HG02798 (cell line): ENCODE results near the gene ETF1.
"Not testable (repeated sequence)": the region's sequence is repeated elsewhere in the genome, so short reads cannot be mapped to it uniquely, and the experiment has no call there.

ENCODE experiments used
- ATAC-seq: cut with Tn5 transposase; IDR thresholded peaks from one replicate; pipeline ENCODE4 v1.9.1; 2021; ENCODE audit warnings: mild to moderate bottlenecking; ENCODE audit not compliant: unreplicated experiment, poor library complexity

Gene ETF1

DNA sequence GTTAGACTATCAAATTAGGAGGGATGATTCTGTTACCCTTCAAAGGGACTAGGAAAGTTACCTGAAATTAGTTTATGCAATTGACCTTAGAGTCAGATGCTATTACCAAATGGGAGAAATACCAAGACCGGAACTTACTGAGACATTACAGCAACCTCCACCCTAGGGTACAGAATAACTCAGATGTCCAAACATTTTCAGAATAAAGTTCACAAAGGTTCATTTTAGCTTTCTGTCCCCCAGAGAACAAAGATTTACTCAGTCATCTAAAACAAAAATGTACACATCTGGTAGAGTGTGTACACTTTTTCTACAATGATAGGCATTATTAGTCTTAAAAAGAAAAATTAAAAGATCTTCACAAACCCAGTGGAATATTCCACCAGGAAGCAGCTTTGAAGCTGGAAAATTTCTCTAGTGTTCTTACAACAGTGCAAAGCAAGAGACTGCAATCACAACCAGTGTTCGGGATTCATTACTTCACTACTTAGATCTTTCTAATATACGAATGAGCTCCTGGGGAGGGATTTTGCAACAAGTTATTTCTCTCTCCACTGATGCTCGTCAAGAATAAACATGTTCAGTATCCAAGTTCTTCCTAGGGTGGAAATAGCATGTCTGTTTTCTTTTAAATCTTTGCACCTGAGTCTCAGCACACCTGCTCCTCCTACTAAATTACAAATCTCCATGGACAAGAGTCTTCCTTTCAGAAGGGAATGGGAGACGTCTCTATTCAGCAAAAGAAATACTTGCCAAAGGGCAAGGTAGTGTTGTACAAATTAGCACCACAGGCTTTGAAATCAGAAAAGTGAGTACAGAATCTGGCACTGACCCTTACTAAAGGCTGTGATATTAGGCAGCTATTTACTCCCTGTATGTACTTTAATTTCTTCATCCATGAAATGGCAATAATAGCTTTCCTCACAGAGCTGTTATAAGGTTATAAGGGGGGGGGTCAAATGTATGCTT lies 8.8 kb downstream of the ETF1 start:
- ATAC-seq: no peak

DNA sequence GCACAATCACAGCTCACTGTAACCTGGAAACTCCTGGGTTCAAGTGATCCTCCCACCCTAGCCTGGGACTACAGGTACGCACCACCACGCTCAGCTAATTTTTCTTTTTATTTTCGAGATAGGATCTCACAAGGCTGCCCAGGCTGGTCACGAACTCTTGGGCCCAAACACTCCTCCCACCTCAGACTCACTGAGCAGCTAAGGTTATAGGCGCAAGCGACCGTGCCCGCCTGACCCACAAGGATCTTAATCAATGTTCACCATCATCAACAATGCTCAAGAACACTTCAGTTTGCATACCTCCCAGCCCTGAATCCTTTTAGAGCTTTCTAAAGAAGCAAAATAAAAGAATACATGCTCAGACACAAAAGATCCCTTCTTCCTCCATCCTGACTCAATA lies 13.2 kb downstream of the ETF1 start:
- no peak for ATAC-seq

DNA sequence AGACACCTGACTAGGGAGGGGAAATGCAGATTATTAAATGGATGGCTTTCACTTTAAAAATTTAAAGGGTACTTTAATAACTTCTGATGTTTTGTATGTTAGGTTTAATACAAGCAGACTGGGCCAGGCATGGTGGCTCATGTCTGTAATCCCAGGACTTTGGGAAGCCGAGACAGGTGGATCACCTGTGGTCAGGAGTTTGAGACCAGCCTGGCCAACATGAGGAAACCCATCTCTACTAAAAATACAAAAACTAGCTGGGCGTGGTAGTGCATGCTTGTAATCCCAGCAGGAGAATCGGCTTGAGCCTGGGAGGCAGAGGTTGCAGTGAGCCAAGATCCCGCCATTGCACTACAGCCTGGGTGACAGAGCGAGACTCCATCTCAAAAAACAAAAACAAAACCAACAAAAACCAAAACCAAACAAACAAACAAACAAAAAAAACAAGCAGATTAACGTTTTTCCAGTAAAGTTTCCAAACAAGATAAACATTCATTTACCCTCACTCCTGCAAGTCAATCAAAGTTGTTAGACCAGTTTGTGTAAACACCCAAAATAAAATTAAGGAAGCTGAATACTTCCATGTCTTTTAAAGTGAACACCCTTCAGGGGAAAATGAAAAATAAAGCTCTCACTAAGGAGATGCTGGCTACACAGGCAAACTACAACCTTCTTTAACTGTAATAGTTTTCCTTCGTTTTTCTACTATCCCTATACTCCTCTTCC lies 14.1 kb downstream of the ETF1 start:
- ATAC-seq: no peak

DNA sequence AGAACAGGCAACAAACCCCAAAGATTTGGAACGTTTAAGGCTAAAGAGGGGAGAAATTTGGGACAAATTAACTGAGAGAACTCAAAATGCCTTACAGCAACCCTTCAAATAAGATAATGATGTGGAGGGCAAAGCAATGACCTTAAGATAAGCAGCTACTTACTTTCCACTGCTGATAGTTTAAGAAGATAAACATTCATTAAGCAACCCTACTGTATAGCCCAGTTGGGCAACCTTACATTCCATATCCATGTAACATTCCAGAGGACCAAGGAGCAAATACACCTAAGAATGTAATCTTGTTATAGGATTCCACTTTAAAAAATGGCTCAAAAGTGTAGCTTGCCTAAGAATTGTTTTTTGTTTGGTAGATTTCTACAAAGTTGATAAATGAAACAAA lies 14.8 kb downstream of the ETF1 start:
- no peak for ATAC-seq

DNA sequence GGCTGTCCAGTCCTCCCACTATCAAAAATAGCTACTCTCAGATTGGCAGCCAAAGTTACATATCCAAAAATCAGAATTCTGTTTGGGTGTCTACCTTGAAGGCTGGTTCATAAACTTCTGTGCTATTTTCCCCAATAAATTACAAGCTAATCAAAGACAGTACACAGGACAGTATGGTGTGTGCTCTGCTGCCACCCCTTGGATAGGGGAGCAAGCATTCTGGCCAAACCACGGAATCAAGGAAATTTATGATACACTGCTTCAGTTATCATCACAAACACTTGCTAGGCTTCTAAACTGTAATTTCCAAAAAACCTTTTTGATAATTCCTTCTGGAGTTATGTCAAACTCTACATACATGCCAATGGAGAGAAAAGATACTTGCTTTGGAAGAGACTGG lies 15.9 kb downstream of the ETF1 start:
- ATAC-seq: no peak

DNA sequence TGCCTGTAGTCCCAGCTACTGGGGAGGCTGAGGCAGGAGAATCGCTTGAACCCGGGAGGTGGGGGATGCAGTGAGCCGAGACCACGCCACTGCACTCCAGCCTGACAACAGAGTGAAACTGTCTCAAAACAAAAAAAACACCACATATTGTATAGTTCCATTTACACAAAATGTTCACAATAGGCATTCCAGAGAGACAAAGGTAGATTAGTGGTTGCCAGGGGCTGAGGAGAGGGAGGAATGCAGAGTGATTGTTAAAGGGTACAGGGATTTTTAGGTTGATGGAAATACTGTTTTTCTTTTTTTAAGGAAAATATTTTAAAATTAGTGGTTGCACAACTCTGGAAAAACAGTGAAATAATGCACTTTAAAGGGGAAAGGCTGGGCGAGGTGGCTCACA lies 19.6 kb downstream of the ETF1 start:
- no peak for ATAC-seq

DNA sequence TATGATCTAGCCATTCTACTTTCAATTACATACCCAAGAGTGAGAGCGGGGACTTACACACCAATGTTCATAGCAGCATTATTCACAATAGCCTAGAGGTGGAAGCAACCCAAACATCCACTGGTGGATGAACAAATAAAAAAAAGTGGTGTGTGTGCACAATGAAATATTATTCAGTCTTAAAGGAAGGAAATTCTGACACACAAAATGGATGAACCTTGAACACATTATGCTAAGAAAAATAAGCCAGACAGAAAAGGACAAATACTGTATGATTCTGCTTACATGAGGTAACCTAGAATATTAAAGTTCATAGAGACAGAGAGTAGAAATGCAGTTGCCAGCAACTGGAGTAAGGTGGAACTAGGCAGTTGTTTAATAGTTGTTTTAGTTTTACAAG lies 22.1 kb downstream of the ETF1 start:
- no peak for ATAC-seq

DNA sequence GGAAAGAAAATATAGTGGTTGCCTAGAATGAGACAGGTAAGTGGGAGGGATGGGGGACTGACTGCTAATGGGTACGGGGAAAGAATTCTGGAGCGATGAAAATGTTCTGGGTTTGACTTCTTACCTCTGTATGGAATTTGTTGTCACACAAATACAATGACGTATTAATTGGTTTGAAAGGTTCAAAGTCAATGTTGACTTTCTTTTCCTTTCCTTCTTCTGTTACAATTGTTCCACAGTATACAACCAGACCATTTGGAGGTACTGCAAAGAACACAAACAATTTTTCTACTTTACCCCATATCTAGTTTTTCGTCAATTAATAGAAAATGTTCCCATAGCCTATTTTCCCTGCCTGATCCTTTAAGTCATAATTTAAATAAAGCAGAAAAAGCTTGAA lies 25.6 kb downstream of the ETF1 start:
- ATAC-seq: no peak

DNA sequence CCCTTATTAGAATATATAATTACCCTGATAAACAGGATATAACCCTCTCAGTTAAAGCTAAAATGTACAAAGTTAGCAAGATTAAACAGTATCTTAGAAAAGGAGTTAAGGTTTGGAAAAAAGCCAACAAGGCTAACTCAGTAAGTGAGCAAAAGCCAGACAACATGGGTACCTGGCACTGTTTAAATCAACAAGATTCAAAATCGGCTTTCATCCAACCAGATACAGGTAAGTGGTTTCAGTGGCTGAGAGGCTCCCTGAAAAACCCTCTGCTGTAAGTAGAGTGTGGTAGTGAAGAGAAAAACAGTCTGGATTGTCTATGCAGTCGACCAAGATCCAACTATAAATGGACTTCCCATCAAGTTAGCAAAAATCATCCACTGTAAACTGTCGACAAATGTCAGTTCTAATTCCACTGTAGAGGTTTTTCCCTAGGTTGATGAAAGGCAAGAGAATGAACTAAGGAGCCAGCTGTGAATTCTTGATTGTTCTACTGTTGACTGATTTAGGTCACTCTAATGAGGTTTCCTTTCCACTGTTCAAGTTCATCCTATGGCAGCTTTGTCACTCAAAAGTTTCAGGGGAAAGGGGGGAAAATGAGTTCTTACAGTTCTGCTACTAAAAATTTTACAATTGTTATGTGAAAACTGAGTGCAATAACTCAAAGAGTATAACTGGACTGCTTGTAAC lies 27.3 kb downstream of the ETF1 start:
- ATAC-seq: no peak

DNA sequence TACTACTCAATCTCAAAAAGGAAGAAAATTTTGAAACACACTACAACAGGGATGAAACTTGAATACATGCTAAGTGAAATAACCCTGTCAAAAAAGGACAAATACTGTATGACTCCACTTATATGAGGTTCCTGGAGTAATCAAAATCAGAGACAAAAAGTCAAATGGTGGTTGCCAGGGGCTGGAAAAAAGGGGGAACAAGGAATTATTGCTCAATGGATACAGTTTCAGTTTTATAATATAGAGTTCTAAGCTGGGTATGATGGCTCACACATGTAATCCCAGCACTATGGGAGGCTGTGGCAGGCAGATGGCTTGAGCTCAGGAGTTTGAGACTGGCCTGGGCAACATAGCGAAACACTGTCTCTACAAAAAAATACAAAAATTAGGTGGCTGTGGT lies 29.0 kb downstream of the ETF1 start:
- no peak for ATAC-seq

DNA sequence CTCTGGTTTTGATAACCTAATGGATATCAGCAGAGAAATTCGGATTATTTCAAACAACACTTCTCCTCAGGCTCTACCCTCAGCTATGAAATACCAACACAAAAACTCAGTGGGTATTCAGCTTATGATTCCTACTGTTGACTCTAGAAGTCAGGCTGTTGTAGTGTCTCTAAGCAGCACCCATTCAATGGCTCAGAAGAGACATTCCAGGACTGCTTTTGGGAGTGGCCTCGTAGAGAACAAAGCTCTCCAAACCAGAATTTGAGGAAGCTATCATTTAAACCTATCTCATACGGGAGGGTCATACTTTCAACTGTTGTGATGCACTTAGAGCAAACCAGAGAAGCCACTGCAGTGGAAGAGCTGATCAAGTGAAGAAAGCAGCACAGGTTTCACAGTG lies 34.1 kb downstream of the ETF1 start:
- no peak for ATAC-seq

DNA sequence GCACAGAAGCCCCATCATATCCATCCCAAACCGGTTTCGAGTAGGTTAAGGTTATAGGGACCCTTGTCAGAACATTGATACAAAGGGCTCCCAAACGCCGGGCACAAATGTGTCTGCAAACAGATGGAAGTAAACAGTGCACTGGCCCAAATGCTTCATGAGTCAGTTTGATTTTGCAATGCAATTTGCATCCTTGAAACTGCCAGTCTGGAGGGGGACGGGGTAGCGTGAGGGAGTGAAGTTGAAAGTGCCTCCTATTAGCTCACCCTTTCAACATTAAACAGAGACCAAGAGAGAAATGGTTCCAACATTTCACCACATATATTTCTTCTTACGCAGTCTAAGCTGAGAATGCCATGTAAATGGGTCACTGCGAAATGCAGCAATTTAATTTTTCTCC lies 35.6 kb downstream of the ETF1 start:
- ATAC-seq: not testable (repeated sequence)

DNA sequence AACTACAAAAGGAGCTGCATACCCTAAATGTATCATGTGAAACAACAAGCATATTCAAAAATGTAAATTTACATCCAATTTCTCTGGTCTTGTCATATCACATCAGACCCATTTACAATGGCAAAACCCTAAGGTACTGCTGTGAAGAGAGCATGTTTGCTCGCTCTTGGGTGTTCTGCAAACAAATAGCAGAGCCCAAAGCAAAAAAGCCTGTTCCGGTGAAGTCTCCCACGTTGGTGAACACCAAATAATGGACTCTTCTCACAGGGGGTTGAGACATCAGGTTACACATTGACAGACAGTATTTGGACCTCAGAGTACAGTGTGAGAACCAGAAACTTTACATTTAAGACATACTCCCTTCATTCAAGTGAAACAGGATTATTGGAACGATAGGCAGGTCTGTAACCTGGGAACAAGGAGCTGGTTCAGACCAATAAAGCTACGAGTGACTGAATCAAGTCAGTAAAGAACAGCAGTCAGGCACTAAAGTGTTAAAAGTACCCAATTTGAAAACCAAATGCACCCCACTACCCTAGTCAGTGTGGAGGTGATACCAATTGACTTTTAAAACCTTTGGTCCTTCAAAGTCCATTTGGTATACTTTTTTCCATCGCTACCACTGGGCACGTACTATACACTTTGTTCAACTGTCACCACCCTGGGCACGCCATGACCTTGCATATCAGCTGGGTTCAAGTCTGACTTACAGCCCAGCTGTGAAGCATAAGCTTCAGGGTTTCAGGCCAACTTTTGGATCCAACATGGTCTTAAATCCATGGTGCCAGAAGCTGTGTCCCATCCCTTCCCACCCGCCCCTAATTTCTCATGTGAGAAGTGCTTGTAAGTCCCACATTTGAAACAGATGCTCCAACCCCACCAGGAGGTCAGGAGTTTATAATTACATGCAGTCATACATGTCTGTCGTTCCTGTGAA lies 36.4 kb downstream of the ETF1 start:
- no peak for ATAC-seq

DNA sequence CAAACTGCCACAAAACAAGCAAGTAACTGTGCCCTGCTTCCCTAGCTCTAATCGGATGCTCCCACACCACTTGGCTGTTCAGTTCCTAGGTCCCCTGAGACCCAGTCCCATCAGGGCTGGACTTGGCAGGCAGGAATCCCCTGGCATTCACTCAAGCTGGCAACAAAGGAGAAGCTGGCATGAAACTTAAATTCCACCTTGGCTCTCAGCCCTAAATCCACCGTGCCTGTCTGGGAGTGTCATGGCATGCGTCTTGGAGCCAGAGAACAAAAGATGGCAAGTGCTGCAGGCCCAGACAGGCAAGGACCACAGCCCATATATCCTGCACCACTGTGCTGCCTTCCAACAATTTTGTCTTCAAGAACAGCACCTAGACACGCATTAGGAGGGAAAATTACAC lies 38.2 kb downstream of the ETF1 start:
- ATAC-seq: no peak

DNA sequence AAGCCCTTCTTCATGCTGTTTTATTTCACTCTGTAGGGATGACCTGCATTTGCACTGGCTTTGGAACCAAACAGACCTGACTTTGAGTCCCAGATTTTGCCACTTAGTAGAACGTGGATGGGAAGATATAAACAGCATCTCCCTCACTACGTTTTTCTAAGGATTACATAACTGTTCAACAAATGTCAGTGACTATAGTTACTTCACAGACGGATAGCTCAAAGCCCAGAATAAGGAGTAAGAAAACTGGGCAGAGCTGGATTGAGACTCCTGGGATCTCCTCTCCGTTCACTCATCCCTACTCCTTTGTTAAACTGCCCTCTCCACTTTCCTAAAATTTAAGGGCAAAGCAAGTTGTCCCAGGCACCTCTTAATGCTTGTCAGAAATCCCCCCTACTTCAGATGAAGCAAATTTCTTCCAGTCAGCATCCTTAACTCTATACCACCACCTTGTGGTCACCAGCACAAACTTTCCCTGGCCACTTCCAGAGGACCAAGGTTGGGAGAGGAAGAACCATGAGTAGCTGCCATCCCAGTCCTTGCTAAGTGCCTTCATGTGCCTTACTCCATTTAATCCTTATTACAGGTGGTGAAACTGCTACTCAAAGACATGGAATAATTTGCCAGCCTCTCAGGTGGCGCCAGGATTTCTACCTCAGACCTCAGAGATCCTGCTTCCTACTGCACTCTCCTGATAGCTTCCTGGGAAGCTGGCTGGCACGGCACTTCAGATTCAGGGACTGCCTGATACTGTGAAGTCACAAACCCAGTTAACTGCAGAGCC lies 39.4 kb downstream of the ETF1 start:
- no peak for ATAC-seq

DNA sequence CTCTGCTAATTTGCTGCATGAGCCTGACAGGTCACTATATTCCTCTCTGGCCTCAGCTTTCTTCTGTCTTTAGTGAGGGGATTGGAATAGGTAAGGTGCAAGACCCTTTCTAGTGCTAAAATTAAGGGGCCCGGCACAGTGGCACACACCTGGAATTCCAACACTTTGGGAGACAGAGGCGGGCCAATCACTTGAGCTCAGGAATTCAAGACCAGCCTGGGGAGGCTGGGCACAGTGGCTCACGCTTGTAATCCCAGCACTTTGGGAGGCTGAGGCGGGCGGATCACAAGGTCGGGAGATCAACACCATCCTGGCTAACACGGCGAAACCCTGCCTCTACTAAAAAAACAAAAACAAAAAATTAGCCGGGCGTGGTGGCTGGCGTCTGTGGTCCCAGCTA lies 40.5 kb downstream of the ETF1 start:
- no peak for ATAC-seq

DNA sequence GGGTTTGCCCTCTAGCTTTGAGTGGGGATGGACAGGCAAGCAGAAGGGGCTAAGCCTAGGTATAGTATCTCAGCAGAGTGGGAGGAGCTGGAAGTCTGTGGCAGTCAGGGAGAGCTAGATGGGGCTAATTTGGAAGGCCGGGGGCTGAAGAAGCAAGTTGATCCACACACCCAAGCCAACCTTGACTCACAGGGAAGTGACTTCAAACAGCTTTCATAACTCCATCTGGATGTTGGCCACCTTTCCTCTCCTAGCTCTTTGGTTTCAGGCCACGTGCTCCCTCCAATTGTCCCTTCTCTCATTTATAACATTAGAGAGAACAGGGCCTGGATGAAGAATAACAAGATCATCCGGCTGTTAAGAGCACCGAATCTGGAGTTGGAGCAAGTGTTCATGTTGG lies 40.9 kb downstream of the ETF1 start:
- no peak for ATAC-seq

DNA sequence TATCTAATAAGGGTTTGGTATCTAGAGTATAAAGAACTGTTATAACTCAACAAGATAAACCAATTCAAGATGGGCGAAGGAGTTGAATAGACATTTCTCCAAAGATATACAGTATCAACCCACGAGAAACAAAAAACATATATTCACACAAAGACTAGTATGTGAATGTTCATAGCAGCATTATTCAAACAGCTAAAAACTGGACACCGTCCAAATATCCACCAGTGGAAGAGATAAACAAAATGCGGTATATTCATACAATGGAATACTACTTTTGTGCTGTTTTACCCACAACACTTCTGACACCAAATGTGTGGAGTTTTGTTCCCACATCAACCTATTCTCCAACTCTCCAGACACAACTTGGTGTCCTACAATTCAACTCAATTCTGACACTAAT lies 44.7 kb downstream of the ETF1 start:
- no peak for ATAC-seq

DNA sequence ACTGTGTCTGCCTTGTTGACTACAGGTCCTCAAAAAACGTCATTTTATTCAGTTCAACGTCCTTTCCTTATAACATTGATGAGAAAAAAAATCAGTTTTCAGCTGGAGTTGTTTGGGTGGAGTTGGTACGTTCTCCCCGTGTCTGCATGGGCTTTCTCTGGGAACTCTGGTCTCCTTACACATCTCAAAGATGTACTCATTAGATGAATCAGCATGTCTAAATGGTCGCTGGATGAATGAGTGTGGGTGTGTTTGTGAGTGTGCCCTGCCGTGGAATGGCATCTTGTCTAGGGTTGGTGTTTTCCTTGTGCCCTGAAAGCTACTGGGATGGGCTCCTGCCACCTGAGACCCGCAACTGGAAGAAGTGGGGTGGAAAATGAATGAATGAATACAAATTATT lies 47.7 kb downstream of the ETF1 start:
- no peak for ATAC-seq
